Measurements from ENCODE around the gene LRRC37A2. TPM values are rescaled to one million over a fixed set of nuclear protein-coding genes. Genes with fewer than 3 reads are reported as not detected.
"Not testable (repeated sequence)": the region's sequence is repeated elsewhere in the genome, so short reads cannot be mapped to it uniquely, and the experiment has no call there.

The LRRC37A2 gene
- 1 to 10 TPM; 2.0 to 7.6 TPM for polyA plus RNA-seq

DNA sequence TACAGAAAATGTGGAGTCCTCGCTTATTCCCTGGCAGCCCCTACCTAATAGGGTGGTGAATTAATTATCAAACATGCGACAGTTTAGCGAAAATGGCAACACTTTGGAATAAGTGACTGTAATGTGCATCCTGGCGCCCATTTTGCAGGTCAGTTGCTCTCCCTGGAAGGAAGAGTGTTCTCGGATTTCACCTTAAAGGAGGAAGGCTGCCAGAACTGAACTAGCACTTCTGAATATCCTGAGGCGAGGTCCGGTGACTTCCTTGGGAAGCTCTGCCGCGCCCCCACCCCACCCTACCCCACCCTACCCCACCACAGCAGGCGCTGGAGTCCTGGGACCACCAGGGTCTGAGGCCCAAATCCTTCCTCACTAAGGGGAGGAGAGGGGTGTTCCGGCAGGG, at the start of gene LRRC37A2:
TSS of gene LRRC37A2 (plus strand) at position 301 of the 400 bp plus-strand sequence. CDS start 245 bp downstream, outside the sequence.
- WGBS, 2 donors, result 97 to 99% methylated on average over 3 of the region's 11 CpGs
- H3K9me3 ChIP-seq (ENCODE audit: control insufficient read depth in 2 of 2, insufficient read depth in 1 of 2, low read depth in 1 of 2, low read length in 1 of 2); H3K36me3 ChIP-seq (ENCODE audit: control insufficient read depth in 2 of 2, insufficient read depth in 2 of 2, low read length in 1 of 2); H3K4me1 ChIP-seq (ENCODE audit: control insufficient read depth in 2 of 2, insufficient read depth in 2 of 2, low read length in 1 of 2); H3K27ac ChIP-seq (ENCODE audit: low read depth in 2 of 2, low read length in 1 of 2); H3K27me3 ChIP-seq (ENCODE audit: control insufficient read depth in 1 of 2, insufficient read depth in 2 of 2, low read length in 2 of 2); H3K4me3 ChIP-seq (ENCODE audit: low read depth in 1 of 2, low read length in 2 of 2): not testable (repeated sequence)

DNA sequence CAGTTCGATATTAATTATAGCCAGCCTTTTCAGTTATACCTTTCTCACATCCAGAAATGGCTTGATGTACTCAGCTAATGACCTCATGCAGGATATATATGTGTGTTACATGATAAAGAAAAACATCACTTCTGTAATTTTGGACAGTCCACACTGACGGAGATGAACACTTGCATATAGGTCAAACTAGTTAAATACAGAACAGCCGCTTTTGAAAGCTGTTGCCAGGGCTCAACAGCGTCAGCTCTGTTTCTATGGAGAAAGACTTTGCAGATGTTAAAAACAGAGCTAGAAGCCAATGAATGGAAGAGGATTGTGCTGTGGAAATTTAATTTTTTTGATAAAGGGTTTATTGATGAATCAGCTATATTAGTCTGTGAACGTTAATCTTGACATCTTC, 44.6 kb upstream of the LRRC37A2 start:
- H3K27ac ChIP-seq (ENCODE audit: low read depth in 2 of 2, low read length in 1 of 2); H3K9me3 ChIP-seq (ENCODE audit: control insufficient read depth in 2 of 2, insufficient read depth in 1 of 2, low read depth in 1 of 2, low read length in 1 of 2); H3K27me3 ChIP-seq (ENCODE audit: control insufficient read depth in 1 of 2, insufficient read depth in 2 of 2, low read length in 2 of 2); H3K36me3 ChIP-seq (ENCODE audit: control insufficient read depth in 2 of 2, insufficient read depth in 2 of 2, low read length in 1 of 2); H3K4me3 ChIP-seq (ENCODE audit: low read depth in 1 of 2, low read length in 2 of 2); H3K4me1 ChIP-seq (ENCODE audit: control insufficient read depth in 2 of 2, insufficient read depth in 2 of 2, low read length in 1 of 2): not testable (repeated sequence)
- 93 to 100% methylated on average over 2 to 4 of the region's 5 CpGs for WGBS, 2 donors

DNA sequence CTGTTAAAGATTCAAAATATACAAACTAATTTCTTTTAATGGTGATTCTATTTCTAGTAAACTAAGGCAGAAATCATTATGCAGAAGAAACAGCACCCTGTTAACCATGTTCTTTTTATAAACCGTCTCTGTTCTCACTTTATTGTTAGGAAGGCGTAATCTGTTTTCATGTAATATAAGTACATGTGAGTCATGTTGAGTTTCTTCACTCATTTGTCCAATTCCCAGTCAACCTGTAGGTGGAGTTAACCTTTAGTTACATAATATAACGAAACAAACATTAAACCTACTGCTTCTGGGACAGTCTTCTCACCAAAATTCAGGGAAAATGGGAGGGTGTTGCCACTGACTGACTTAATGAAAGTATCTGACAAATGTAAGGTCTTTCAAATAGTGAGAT, 37.8 kb upstream of the LRRC37A2 start:
- not testable (repeated sequence) for H3K27me3 ChIP-seq (ENCODE audit: control insufficient read depth in 1 of 2, insufficient read depth in 2 of 2, low read length in 2 of 2); H3K9me3 ChIP-seq (ENCODE audit: control insufficient read depth in 2 of 2, insufficient read depth in 1 of 2, low read depth in 1 of 2, low read length in 1 of 2); H3K4me1 ChIP-seq (ENCODE audit: control insufficient read depth in 2 of 2, insufficient read depth in 2 of 2, low read length in 1 of 2); H3K4me3 ChIP-seq (ENCODE audit: low read depth in 1 of 2, low read length in 2 of 2); H3K27ac ChIP-seq (ENCODE audit: low read depth in 2 of 2, low read length in 1 of 2); H3K36me3 ChIP-seq (ENCODE audit: control insufficient read depth in 2 of 2, insufficient read depth in 2 of 2, low read length in 1 of 2)
- 80% methylated on average over 1 of the region's 3 CpGs; no CpG with 5 or more reads in 1 of the 2 donors for WGBS, 2 donors

DNA sequence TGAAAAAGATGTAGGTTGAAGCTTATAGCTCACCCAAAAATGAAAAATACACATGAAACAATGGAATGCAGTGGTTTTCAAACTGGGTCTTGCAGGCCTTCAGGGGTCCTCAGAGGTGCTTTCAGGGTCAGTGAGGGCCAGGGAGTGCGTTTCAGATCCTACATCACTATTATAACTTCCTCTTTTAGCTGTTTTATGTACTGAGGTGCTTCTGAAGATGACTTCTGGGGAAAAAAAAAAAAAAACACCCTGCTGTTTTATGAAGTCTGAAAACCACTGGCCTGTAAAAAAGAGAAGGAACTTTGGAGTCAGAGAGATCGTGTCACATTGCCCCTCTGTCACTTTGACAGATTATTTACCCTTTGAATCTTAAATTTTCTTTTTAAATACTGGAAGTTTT, 36.7 kb upstream of the LRRC37A2 start:
- H3K4me1 ChIP-seq (ENCODE audit: control insufficient read depth in 2 of 2, insufficient read depth in 2 of 2, low read length in 1 of 2); H3K27me3 ChIP-seq (ENCODE audit: control insufficient read depth in 1 of 2, insufficient read depth in 2 of 2, low read length in 2 of 2); H3K27ac ChIP-seq (ENCODE audit: low read depth in 2 of 2, low read length in 1 of 2); H3K36me3 ChIP-seq (ENCODE audit: control insufficient read depth in 2 of 2, insufficient read depth in 2 of 2, low read length in 1 of 2); H3K9me3 ChIP-seq (ENCODE audit: control insufficient read depth in 2 of 2, insufficient read depth in 1 of 2, low read depth in 1 of 2, low read length in 1 of 2); H3K4me3 ChIP-seq (ENCODE audit: low read depth in 1 of 2, low read length in 2 of 2): not testable (repeated sequence)
- 88% methylated on average over 1 of the region's 2 CpGs; no CpG with 5 or more reads in 1 of the 2 donors for WGBS, 2 donors

DNA sequence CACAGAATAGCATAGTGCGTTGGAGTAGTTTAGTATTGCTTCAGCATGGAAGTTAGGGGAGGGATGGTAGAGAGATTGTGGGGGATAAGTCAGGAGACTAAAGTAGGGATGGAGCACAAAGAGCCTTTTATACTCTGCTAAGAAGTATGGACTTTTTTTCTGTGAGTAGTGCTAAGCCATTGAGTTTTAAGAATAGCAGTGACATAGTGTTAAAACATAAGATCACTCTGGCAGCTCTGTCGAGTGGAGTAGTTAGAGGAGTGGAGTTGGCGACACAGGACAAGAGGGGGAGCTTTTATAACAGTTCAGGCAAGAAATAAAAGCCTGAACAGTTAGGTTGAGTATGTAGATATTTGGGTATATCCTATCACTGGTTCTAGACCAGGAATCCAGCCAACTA, 33.4 kb upstream of the LRRC37A2 start:
- H3K36me3 ChIP-seq (ENCODE audit: control insufficient read depth in 2 of 2, insufficient read depth in 2 of 2, low read length in 1 of 2); H3K4me1 ChIP-seq (ENCODE audit: control insufficient read depth in 2 of 2, insufficient read depth in 2 of 2, low read length in 1 of 2); H3K27me3 ChIP-seq (ENCODE audit: control insufficient read depth in 1 of 2, insufficient read depth in 2 of 2, low read length in 2 of 2); H3K9me3 ChIP-seq (ENCODE audit: control insufficient read depth in 2 of 2, insufficient read depth in 1 of 2, low read depth in 1 of 2, low read length in 1 of 2); H3K4me3 ChIP-seq (ENCODE audit: low read depth in 1 of 2, low read length in 2 of 2); H3K27ac ChIP-seq (ENCODE audit: low read depth in 2 of 2, low read length in 1 of 2): not testable (repeated sequence)
- no CpG with 5 or more reads among the region's 3 CpGs for WGBS, 2 donors

DNA sequence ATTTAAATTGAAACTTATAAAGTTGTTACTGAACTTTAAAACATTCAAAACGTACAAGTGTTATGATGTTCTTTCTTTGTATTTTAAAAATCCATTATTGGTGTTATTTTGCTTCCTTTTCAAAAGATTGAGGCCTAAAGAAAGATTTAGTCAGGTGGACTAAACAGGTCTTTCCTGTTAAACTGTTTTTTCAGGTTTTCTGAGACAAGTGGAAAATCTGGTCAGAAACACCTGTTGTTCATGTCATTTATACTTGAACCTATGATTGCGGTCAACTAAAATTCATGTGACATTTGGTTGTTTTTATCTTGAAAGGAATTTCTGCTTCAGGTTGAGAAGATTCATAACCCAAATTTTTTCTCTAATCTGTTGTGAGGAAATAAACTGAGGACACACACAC, 31.0 kb upstream of the LRRC37A2 start:
- not testable (repeated sequence) for H3K27me3 ChIP-seq (ENCODE audit: control insufficient read depth in 1 of 2, insufficient read depth in 2 of 2, low read length in 2 of 2); H3K9me3 ChIP-seq (ENCODE audit: control insufficient read depth in 2 of 2, insufficient read depth in 1 of 2, low read depth in 1 of 2, low read length in 1 of 2); H3K27ac ChIP-seq (ENCODE audit: low read depth in 2 of 2, low read length in 1 of 2); H3K4me3 ChIP-seq (ENCODE audit: low read depth in 1 of 2, low read length in 2 of 2); H3K4me1 ChIP-seq (ENCODE audit: control insufficient read depth in 2 of 2, insufficient read depth in 2 of 2, low read length in 1 of 2); H3K36me3 ChIP-seq (ENCODE audit: control insufficient read depth in 2 of 2, insufficient read depth in 2 of 2, low read length in 1 of 2)
- no CpG with 5 or more reads among the region's 2 CpGs for WGBS, 2 donors

DNA sequence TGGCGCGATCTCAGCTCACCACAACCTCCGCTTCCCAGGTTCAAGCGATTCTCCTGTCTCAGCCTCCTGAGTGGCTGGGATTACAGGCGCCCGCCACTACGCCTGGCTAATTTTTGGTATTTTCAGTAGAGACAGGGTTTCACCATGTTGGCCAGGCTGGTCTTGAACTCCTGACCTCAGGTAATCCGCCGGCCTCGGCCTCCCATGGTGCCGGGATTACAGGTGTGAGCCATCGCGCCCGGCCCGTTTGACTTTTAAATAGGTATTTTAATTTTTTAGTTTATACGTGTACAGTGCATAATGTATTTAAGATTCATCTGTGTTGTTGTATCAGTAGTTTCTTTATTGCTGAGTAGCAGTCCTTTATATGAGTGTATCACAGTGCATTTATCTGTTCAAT, 20.2 kb upstream of the LRRC37A2 start:
- H3K27me3 ChIP-seq (ENCODE audit: control insufficient read depth in 1 of 2, insufficient read depth in 2 of 2, low read length in 2 of 2); H3K27ac ChIP-seq (ENCODE audit: low read depth in 2 of 2, low read length in 1 of 2); H3K36me3 ChIP-seq (ENCODE audit: control insufficient read depth in 2 of 2, insufficient read depth in 2 of 2, low read length in 1 of 2); H3K4me3 ChIP-seq (ENCODE audit: low read depth in 1 of 2, low read length in 2 of 2); H3K9me3 ChIP-seq (ENCODE audit: control insufficient read depth in 2 of 2, insufficient read depth in 1 of 2, low read depth in 1 of 2, low read length in 1 of 2); H3K4me1 ChIP-seq (ENCODE audit: control insufficient read depth in 2 of 2, insufficient read depth in 2 of 2, low read length in 1 of 2): not testable (repeated sequence)
- WGBS, 2 donors, result 94 to 96% methylated on average over 11 of the region's 16 CpGs

DNA sequence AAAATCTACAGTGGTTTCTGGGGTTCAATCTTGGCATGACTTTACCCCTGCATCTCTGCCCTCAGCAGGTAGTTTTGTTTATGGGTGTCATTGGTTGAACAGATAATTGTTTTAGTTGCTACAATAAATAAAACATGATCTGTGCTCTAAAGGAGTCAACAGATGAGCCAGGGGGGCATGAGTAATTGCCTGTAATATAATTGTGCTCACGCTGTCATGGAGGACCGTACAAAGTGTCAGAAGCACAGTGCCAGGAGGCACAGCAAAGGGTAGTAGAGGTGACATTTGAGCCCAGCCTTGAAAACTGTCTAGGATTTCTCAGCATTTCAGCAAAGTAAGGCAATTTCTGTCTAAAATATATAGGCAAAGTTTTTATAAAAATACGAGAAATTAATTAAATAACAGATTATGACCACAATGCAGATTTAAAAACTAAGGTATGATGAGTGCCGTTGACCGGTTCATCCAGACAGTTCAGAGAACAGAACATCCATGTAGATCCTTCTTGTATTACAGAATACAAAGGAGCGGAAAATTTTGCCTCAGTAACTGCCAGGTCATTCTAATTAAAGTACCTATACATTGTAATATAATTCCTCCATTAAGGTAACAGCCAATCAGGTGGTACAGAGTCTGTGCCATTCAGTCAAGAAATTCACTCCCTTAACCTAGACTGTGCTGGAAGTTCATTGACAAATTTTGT, 12.7 kb upstream of the LRRC37A2 start:
- H3K27me3 ChIP-seq (ENCODE audit: control insufficient read depth in 1 of 2, insufficient read depth in 2 of 2, low read length in 2 of 2); H3K36me3 ChIP-seq (ENCODE audit: control insufficient read depth in 2 of 2, insufficient read depth in 2 of 2, low read length in 1 of 2); H3K4me1 ChIP-seq (ENCODE audit: control insufficient read depth in 2 of 2, insufficient read depth in 2 of 2, low read length in 1 of 2); H3K4me3 ChIP-seq (ENCODE audit: low read depth in 1 of 2, low read length in 2 of 2); H3K9me3 ChIP-seq (ENCODE audit: control insufficient read depth in 2 of 2, insufficient read depth in 1 of 2, low read depth in 1 of 2, low read length in 1 of 2); H3K27ac ChIP-seq (ENCODE audit: low read depth in 2 of 2, low read length in 1 of 2): not testable (repeated sequence)
- no CpG with 5 or more reads among the region's 6 CpGs for WGBS, 2 donors

DNA sequence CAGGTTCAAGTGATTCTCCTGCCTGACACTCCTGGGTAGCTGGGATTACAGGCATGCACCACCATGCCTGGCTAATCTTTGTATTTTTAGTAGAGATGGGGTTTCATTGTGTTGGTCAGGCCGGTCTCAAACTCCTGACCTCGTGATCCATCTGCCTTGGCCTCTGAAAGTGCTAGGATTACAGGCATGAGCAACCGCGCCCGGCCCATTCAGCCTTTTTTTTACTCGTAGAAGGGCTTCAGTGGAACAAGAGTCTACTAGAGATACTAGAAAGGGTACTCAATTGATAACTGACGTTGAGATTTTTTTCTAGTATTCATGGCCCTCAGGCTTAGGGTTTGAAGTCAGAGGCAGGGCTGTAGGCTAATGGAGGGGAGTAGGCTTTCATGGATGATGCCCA, 6.4 kb upstream of the LRRC37A2 start:
- H3K4me3 ChIP-seq (ENCODE audit: low read depth in 1 of 2, low read length in 2 of 2); H3K36me3 ChIP-seq (ENCODE audit: control insufficient read depth in 2 of 2, insufficient read depth in 2 of 2, low read length in 1 of 2); H3K27ac ChIP-seq (ENCODE audit: low read depth in 2 of 2, low read length in 1 of 2); H3K9me3 ChIP-seq (ENCODE audit: control insufficient read depth in 2 of 2, insufficient read depth in 1 of 2, low read depth in 1 of 2, low read length in 1 of 2); H3K27me3 ChIP-seq (ENCODE audit: control insufficient read depth in 1 of 2, insufficient read depth in 2 of 2, low read length in 2 of 2); H3K4me1 ChIP-seq (ENCODE audit: control insufficient read depth in 2 of 2, insufficient read depth in 2 of 2, low read length in 1 of 2): not testable (repeated sequence)
- WGBS, 2 donors, result 90 to 92% methylated on average over 6 of the region's 7 CpGs

DNA sequence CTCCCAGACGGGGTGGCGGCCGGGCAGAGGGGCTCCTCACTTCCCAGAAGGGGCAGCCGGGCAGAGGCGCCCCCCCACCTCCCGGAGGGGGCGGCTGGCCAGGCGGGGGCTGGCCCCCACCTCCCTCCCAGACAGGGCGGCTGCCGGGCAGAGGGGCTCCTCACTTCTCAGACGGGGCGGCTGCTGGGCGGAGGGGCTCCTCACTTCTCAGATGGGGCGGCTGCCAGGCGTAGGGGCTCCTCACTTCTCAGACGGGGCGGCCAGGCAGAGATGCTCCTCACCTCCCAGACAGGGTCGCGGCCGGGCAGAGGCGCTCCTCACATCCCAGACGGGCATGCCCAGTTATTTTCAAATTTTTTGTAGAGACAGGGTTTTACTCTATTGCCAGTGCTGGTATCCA, 22.4 kb downstream of the LRRC37A2 start:
- 93 to 97% methylated on average over 19 to 22 of the region's 22 CpGs for WGBS, 2 donors

More for the DNA sequence above, 22.4 kb downstream of the LRRC37A2 start:
- H3K36me3 ChIP-seq (ENCODE audit: control insufficient read depth in 2 of 2, insufficient read depth in 2 of 2, low read length in 1 of 2); H3K27me3 ChIP-seq (ENCODE audit: control insufficient read depth in 1 of 2, insufficient read depth in 2 of 2, low read length in 2 of 2); H3K9me3 ChIP-seq (ENCODE audit: control insufficient read depth in 2 of 2, insufficient read depth in 1 of 2, low read depth in 1 of 2, low read length in 1 of 2); H3K4me1 ChIP-seq (ENCODE audit: control insufficient read depth in 2 of 2, insufficient read depth in 2 of 2, low read length in 1 of 2); H3K4me3 ChIP-seq (ENCODE audit: low read depth in 1 of 2, low read length in 2 of 2); H3K27ac ChIP-seq (ENCODE audit: low read depth in 2 of 2, low read length in 1 of 2): not testable (repeated sequence)
